KMS-11 (cell line): Measurements from ENCODE around the gene RPL19.

Experiments used
- H2AFZ ChIP-seq: fragments of 200-600 bp; sonication (generic); 2 replicates; pipeline ENCODE4 v1.6.1; 2016; ENCODE audit warnings: antibody characterized with exemption, mixed run types, low read depth
- H3K27ac ChIP-seq: fragments of 200-600 bp; sonication (generic); 2 replicates; pipeline ENCODE4 v1.6.1; 2016; ENCODE audit warnings: mild to moderate bottlenecking, mixed run types
- H3K27me3 ChIP-seq: fragments of 200-600 bp; sonication (generic); 2 replicates; pipeline ENCODE4 v1.6.1; 2017; ENCODE audit warnings: mild to moderate bottlenecking, low read depth, mixed run types, moderate library complexity; ENCODE audit not compliant: insufficient read depth
- H3K36me3 ChIP-seq: fragments of 200-600 bp; sonication (generic); 2 replicates; pipeline ENCODE4 v1.6.1; 2017; ENCODE audit warnings: mild to moderate bottlenecking, mixed run types; ENCODE audit not compliant: insufficient read depth
- H3K4me1 ChIP-seq: fragments of 200-600 bp; sonication (generic); 2 replicates; pipeline ENCODE4 v1.6.1; 2016; ENCODE audit warnings: mild to moderate bottlenecking, low read depth, mixed run types; ENCODE audit not compliant: poor library complexity, severe bottlenecking
- H3K4me2 ChIP-seq: fragments of 200-600 bp; sonication (generic); 2 replicates; pipeline ENCODE4 v1.7.0; 2016; ENCODE audit warnings: mild to moderate bottlenecking, mixed run types
- H3K4me3 ChIP-seq: fragments of 200-600 bp; sonication (generic); IDR thresholded peaks from 2 replicates; pipeline ENCODE4 v1.6.1; 2017; ENCODE audit warnings: low read depth, low read length, mixed read lengths; ENCODE audit not compliant: insufficient read depth
- H3K79me2 ChIP-seq: fragments of 200-600 bp; sonication (generic); 2 replicates; pipeline ENCODE4 v1.6.1; 2016; ENCODE audit warnings: low read depth, mixed run types; ENCODE audit not compliant: insufficient read depth
- H3K9ac ChIP-seq: fragments of 200-600 bp; sonication (generic); 2 replicates; pipeline ENCODE4 v1.6.1; 2016; ENCODE audit warnings: mild to moderate bottlenecking, mixed run types
- H4K20me1 ChIP-seq: fragments of 200-600 bp; sonication (generic); 2 replicates; pipeline ENCODE4 v1.6.1; 2016; ENCODE audit warnings: mild to moderate bottlenecking, mixed run types; ENCODE audit not compliant: insufficient read depth
- CTCF ChIP-seq: fragments of 200-600 bp; sonication (generic); conservative IDR thresholded peaks from 2 replicates; pipeline ENCODE4 v1.6.1; 2017; ENCODE audit warnings: low read depth, mild to moderate bottlenecking, antibody characterized with exemption, low read length, moderate library complexity, mixed read lengths

Gene RPL19

GRCh38 chr17:39153599-39154051, 46.5 kb upstream of the RPL19 start:
- Histone ChIP-seq H3K36me3 (no peaks in the 10 kb centered on the region), H2AFZ (peak overlapping the region; percentile 90), H3K27me3 (peaks cover 9% of the 10 kb centered on the region; the same call in 1 of the 2 replicates), H3K4me1 (peaks cover 11% of the 10 kb centered on the region), H4K20me1 (no peaks in the 10 kb centered on the region), H3K79me2 (no peaks in the 10 kb centered on the region), H3K4me3 (no peak overlapping the region), H3K27ac (peak overlapping the region; percentile 51), H3K4me2 (peak overlapping the region; percentile 52), H3K9ac (peak overlapping the region; percentile 53)
- no peak for TF ChIP-seq CTCF

GRCh38 chr17:39155654-39156053, 44.4 kb upstream of the RPL19 start:
- no peak for TF ChIP-seq CTCF
- Histone ChIP-seq H3K4me2 (no peak overlapping the region; the same call in 1 of the 2 replicates), H4K20me1 (no peaks in the 10 kb centered on the region), H3K4me3 (no peak overlapping the region), H3K4me1 (peaks cover 11% of the 10 kb centered on the region), H3K27me3 (no peaks in the 10 kb centered on the region), H3K27ac (no peak overlapping the region), H3K79me2 (no peaks in the 10 kb centered on the region), H2AFZ (no peak overlapping the region), H3K36me3 (no peaks in the 10 kb centered on the region), H3K9ac (no peak overlapping the region)

- TF ChIP-seq CTCF = no peak
- no peak overlapping the region for H2AFZ ChIP-seq
- no peak overlapping the region for H3K4me3 ChIP-seq
- H3K27me3 ChIP-seq = no peaks in the 10 kb centered on the region
- H3K4me1 ChIP-seq = peaks cover 11% of the 10 kb centered on the region
- no peak overlapping the region for H3K4me2 ChIP-seq
- H3K27ac ChIP-seq = no peak overlapping the region
- H3K79me2 ChIP-seq = no peaks in the 10 kb centered on the region
- H3K9ac ChIP-seq = no peak overlapping the region
- no peaks in the 10 kb centered on the region for H3K36me3 ChIP-seq
- no peaks in the 10 kb centered on the region for H4K20me1 ChIP-seq
Measured at GRCh38 chr17:39156491-39156890, 43.6 kb upstream of the RPL19 start.

GRCh38 chr17:39158623-39159022, 41.5 kb upstream of the RPL19 start:
- Histone ChIP-seq H3K4me1 (peaks cover 4% of the 10 kb centered on the region), H3K4me2 (no peak overlapping the region), H3K27me3 (no peaks in the 10 kb centered on the region), H3K36me3 (no peaks in the 10 kb centered on the region), H2AFZ (no peak overlapping the region), H3K27ac (no peak overlapping the region), H4K20me1 (no peaks in the 10 kb centered on the region), H3K79me2 (no peaks in the 10 kb centered on the region), H3K9ac (no peak overlapping the region), H3K4me3 (no peak overlapping the region)
- no peak for TF ChIP-seq CTCF
